Fibroblast of peridontal ligament (primary cell): Measurements from ENCODE around the gene CEP126.
"Not testable (repeated sequence)": the region's sequence is repeated elsewhere in the genome, so short reads cannot be mapped to it uniquely, and the experiment has no call there.

ENCODE experiments used
- DNase-seq: peaks from one replicate; pipeline ENCODE4 v3.0.0-alpha.2; 2010; ENCODE audit errors: extremely low read depth

Gene CEP126

DNA sequence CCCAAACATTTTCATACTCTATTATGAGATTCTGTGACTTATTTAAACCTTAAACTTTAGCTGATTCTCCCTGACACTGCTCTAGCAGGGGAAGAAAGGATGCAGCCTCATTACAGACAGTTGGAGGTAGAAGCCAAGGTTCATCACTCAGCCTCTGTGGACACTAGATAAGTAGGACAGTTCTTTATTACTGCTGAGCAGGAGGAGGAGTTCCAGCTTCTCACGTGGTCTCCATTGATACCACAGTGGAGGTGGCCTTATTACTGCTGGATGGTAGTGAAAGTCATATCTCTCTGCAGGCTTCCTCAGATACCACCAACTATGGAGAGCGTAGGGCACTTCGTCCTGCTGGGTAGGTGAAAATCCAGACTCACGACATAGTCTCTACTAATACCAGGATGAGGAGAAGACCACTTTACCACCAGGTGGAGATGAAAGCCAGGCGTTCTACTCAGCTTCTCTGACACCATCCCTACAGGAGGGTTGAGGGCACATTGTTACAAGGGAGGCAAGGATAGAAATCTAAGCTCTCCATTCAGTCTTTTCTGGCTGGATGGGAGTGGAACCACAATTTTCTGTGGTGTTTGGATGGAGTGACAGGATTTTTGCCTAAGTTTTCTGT lies 14.6 kb downstream of the CEP126 start:
- no peak for DNase-seq

DNA sequence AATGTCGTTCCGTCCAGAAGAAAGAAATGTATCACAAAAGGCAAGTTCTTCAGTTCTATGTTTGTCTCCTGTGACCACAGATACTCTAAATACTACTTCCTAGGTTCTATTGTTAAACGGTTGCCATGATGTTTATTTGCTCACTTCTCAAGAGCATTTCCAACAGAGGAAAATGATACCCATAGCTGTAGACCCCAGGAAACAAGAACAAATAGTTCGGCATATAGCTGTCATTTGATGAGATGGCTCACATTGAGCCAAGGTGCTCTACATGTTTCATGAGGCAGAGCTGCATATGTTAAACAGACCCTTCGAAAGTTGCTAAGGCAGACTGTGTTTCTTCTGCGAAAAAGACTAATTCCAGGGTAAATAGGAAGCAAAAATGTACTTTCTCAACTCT lies 16.9 kb downstream of the CEP126 start:
- no peak for DNase-seq

DNA sequence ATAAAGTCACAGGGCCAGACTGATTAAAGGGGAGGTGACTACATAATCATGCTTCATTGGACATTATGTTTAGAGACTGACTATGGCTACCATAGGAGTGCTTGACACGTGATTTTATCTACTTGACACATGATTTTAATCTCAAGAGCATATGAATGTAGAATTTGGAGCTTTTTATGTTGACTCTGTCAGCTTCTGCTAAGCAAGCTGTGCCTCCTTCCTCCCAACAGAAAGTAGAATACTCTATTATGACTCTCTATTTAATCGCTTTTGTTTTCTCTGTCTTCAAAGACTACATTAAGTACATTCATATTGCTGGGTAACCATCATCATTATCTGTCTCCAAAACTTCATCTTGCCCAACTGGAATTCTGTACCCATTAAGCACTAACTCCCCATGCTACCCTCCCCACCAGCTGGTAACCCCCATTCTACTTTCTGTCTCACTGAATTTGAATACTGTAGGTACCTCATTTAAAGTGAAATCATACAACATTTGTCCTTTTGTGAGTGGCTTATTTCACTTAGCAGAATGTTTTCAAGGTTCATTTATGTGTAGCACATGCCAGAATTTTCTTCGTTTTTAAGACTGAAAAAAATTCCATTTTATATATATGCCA lies 26.2 kb downstream of the CEP126 start:
- DNase-seq = no peak

DNA sequence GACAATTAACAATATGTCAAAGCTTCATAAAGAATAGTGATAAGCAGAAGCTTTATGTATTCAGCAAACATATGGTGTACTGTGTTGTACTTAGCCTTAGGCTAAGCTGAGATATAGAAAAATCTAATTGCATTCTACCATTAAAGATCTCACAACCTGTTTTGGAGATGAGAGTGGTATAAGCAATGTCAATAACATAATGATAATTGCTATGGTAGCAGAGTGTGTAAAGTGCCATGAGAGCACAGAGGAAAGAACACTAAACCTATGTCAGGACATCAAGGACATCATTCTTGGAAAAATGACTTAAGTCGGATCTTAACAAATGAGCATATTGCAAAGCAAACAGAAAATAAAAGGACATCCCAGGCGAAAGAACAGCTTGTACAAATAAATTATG lies 30.1 kb downstream of the CEP126 start:
- DNase-seq = no peak

DNA sequence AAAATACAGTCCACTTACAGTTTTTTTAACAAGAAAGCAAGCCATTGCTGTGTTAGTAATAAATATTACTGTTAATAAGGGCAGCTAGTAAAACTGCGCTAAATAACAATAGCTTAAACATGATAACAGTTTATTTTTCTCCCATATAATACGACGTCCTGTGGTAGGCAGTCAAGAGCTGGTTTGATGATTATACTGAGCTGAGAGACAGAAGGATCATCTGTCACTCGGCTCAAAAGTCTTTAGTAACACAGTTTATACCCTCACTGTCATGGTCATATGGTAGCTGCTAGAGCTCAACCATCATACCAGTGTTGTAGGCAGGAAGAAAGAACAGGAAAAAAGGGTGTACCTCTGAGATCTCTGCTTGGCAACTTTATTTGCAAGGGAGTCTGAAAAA lies 30.6 kb downstream of the CEP126 start:
- DNase-seq = no peak

DNA sequence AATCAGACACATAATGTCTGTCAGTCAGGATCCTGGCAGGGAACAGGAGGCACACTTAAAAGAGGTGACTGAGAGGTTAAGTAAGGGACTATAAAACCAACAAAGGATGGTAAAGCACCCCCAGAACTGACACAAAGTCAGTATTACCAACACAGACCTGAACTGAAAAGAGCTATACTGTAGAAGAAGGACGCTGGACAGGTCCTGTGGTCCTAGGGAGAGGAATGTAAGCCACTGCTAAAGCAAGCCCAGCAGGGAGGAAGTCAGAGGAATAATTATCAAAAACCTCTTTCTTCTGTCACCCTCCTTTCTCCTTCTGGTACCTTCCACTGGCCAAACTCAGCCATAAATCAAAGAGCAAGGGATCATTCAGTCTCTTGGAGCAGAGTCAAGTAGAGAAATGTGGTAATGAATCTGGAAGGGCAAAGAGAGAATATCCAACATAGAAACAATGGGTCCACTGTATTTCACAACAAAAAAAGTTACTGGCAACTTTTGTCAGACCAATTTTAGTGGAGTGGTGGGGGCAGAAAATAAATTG lies 34.9 kb downstream of the CEP126 start:
- DNase-seq = no peak

DNA sequence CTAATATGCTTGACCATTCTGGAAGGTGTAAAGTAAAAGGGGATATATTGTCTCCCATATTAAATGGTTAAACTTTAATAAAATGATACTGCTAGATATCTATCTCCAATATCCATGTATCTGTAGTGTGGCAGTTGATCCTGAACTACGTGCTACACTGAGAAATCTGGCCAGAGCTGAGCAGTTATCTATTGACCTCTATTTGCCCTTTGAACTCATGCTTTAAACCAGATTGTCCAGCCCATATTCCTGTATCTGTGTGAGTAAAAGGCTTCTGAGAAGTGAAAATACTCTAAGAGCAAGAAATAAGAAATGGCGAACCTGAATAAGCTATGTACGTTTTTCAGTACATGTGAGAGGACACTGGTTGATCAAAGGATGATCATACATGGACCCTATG lies 40.5 kb downstream of the CEP126 start:
- no peak for DNase-seq

DNA sequence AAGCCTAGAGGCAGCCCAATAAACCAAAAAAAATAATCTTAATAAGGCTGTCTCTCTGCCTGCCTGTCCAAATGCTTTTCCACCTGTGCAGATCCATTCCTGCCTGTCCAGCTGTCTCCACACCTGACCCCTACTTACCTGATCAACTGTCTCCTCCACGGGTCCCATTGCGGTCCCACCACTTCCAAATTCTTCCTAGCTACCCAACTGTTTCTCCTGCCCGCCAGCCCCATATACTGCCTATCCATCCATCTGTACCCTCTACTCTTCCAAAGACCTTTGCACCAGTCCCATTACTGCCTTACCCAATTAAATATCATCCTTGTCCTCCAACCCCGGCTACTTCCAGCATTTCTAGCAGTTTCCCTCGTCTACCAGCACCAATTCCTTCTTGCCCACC lies 40.9 kb downstream of the CEP126 start:
- no peak for DNase-seq

DNA sequence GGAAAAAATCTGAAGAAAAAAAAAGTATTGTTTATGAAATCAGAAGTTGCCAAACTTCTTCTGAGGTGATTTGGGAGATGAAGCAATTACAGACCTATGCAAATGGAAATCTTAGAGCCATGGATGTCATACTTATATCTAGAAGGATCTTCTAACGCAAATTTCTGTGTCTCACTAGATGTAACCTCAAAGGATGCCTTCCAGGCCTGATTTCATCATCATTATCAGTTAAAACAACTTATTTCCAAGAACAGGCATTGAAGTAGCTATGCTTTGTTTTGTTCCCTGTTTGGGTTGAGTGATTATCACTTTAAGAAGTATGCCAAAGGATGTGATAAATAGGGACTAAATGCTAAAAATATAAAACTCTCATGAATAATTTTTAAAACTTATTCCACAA lies 45.4 kb downstream of the CEP126 start:
- DNase-seq = no peak

DNA sequence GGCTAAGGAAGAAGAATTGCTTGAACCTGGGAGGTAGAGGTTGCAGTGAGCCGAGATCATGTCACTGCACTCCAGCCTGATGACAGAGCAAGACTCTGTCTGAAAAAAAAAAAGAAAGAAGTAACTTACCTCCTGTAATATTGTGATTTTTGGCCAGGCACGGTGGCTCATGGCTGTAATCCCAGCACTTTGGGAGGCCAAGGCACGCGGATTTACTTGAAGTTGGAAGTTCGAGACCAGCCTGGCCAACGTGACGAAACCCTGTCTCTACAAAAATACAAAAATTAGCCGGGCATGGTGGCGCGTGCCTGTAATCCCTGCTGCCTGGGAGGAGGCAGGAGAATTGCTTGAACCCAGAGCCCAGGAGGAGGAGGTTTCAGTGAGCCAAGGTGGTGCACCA lies 49.4 kb downstream of the CEP126 start:
- DNase-seq = not testable (repeated sequence)

DNA sequence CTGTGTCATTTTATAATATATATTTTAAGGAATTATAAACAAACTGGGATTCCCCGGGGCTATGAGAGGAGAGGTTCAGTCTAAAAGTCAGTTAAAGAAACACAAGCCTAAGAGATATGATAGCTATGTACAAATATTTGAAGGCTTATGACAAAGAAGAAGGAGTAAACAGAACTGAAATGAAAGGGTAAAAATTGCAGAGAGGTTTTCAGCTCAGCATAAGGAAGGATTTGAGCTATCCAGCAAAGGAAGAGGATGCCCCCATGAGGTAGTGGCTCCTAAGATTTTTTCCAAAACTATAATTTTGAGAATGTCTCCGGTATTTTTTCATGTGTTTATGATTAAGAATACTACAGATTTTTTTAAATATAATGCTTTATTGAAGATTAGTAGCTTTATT lies 59.4 kb downstream of the CEP126 start:
- peak; percentile 71 for DNase-seq

DNA sequence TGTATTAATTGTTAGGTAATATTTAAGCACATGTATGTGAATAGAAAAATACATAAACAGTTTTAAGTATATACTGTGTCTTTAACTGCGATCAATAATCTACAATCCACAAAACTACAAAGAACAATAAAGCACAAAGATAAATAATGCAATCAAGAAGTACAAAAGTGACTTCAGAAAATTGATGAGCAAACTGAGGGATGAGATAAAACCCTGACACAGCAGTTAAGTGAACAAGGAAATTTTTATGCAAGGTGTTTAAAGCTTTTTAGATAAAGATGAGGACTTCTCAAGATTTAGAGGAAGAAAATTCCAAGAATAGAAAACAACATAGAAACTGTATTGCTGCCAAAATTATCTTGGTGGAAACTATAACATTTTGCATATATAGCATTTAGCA lies 60.0 kb downstream of the CEP126 start:
- DNase-seq = no peak

DNA sequence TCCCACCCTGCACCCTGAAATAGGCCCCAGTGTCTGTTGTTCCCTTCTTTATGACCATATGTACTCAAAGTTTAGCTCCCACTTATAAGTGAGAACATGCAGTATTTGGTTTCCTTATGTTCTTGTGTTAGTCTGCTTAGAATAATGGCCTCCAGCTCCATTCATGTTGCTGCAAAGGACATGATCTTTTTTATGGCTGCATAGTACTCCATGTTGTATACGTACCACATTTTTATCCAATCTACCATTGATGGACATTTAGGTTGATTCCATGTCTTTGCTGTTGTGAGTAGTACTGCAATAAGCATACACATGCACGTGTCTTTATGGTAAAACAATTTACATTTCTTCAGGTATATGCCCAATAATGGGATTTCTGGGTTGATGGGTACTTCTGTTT lies 60.9 kb downstream of the CEP126 start:
- DNase-seq = no peak

DNA sequence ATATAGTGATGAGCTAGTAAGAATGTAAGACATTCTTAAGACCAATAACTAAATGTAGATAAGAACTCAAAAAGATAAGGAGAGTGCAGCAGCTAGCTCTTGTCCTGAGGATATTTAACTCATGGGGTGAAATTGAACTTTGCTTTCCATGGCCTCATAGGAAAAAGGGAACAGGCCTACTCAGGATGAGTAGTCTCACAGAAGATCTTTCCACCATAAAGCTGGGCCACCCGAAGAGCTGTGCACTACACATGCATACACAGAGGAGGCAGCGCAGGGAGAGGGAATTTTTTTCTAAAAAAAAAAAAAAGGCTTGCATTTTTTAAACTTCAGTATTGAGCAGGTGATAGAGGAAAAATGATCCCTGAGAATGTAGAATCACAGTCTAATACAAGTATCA lies 72.6 kb downstream of the CEP126 start:
- no peak for DNase-seq

DNA sequence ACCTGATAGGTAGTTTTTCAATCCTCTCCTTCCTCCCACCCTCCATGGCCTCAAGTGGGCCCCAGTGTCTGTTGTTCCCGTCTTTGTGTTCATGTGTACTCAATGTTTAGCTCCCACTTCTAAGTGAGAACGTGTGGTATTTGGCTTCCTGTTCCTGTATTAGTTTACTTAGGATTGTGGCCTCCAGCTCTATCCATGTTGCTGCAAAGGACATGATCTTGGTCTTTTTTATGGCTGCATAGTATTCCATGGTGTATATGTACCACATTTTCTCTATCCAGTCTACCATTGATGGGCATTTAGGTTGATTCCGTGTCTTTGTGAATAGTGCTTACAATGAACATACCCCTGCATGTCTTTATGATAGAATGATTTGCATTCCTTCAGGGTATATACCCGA lies 78.4 kb downstream of the CEP126 start:
- no peak for DNase-seq

DNA sequence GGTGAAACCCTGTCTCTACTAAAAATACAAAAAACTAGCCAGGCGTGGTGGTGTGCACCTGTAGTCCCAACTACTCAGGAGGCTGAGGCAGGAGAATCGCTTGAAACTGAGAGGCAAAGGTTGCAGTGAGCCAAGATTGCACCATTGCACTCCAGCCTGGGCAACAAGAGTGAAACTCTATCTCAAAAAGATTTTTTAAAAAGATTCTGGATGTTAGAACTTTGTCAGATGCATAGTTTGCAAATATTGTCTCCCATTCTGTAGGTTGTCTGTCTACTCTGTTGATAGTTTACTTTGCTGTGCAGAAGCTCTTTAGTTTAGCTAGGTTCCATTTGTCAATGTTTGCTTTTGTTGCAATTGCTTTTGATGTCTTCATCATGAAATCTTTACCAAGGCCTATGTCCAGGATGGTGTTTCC lies 79.3 kb downstream of the CEP126 start:
- DNase-seq = not testable (repeated sequence)

DNA sequence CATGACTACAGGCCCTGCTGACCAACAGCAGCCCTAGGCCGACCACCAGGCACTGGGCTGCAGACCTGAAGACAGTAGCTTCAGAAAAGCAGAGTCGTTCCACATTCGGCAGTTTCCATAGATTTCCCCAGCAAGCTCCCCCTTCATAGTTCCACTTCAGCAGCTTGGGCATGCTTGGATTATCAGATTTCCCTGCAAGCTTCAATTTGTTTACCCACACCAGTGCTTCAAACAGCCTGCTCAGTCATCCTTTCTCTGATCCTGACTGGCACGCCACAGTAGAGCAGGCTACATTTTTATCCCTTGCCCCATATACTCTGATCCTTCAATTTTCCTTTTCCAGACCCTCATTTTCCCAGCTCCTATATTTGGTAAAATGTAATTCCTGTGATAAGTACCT lies 81.3 kb downstream of the CEP126 start:
- no peak for DNase-seq

DNA sequence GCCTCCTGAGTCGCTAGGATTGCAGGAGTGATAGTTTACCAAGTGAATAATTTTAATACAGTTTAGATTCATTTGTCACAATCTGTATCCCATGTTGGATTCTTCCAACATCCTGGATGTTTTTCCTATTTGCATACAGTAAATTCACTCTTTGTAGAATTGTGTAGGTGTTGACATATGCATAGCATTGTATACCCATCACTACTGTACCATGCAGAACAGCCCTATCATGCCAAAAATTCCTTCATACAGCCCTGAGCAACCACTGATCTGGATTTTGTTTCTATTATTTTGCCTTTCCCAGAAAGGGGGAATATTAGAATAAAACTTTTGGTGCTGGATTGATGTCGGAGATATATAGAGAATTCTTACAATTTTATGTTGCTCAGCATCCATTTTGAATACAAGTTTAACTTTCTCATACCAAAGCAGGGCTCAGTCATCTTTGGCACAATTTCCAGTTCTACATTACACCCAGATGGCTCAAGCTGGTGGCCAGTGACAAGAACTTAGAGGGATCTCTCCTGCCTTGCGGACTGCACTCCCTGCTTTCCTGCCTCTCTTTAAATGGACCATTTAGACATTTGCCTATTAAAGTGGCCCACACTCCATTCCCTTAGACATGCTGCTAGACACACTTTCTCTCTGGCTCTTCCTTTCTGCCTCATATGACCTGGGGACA lies 87.0 kb downstream of the CEP126 start:
- DNase-seq = peak; percentile 13

DNA sequence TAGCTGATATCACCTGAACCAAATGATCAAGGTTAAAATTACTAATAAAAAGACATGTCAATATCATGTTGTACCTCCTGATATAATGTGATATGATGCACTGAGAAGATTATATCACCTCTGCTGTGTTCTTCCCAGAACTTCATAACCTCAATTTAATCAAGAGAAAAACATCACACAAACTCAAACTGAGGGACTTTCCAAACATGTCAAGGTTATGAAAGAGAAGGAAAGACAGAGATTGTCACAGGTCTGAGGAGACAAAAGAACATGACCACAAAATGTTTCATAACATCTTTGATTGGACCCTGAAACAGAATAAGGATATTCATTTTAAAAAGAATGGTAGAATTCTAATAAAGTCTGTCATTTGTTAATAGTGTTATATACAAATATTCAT lies 89.4 kb downstream of the CEP126 start:
- DNase-seq = no peak

DNA sequence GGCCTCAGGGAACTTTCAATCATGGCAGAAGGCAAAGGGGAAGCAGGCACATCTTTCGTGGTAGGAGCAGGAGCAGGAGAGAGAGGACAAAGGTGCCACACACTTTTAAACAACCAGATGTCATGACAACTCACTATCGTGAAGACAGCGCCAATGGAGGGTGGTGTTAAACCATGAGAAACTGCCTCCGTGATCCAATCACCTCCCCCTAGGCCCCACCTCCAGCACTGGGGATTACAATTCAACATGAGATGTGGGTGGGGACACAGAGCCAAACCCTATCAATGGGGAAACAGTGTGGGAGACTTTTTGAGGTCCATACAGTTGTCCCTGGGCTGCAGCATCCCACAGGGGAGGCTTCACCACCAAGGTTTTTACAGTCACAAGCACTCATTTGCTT lies 90.5 kb downstream of the CEP126 start:
- no peak for DNase-seq

DNA sequence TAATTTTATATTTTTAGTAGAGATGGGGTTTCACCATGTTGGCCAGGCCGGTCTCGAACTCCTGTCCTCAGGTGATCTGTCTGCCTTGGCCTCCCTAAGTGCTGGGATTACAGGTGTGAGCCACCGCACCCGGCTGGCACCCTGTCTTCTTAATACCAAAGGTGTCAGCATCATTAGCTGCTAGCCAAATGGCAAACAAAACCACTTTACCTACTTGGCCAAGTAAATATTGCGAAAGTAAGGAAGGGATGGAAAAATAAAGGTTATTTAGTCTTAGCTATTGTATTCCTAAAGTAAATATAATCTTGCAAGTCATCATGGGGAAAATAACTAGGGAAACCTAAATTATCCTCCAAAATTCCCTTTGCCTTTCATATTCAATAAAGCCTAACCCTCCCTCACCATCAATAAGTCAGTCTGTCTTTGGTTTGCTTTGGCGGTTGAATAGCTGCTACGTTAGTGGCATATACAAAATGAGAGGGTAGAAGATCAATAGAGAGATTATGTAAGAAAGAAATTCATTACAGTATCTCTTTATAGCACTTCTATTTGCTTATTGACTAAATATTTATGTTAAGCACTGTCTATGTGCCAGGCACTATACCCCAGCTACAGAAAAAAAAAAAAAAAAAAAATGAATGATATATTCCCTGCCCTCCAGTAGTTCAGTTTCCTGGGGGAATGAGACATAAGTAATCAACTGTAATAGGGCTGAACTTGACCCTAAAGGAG lies 92.2 kb downstream of the CEP126 start:
- DNase-seq = no peak
